ENCODE measurements around the gene SKIDA1.

SKIDA1 gene

GRCh38 chr10:21518641-21519396 is 6.7 kb downstream of the SKIDA1 start:
- TF ChIP-seq, protein P1, sequence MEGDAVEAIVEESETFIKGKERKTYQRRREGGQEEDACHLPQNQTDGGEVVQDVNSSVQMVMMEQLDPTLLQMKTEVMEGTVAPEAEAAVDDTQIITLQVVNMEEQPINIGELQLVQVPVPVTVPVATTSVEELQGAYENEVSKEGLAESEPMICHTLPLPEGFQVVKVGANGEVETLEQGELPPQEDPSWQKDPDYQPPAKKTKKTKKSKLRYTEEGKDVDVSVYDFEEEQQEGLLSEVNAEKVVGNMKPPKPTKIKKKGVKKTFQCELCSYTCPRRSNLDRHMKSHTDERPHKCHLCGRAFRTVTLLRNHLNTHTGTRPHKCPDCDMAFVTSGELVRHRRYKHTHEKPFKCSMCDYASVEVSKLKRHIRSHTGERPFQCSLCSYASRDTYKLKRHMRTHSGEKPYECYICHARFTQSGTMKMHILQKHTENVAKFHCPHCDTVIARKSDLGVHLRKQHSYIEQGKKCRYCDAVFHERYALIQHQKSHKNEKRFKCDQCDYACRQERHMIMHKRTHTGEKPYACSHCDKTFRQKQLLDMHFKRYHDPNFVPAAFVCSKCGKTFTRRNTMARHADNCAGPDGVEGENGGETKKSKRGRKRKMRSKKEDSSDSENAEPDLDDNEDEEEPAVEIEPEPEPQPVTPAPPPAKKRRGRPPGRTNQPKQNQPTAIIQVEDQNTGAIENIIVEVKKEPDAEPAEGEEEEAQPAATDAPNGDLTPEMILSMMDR (IDR thresholded peaks at IDR 0.05; ENCODE audit: borderline replicate concordance, insufficient read depth, low read depth, low read length), result no peak
- H3K4me3 ChIP-seq (ENCODE audit: low read depth, low read length), result peak overlapping the region; percentile 42

GRCh38 chr10:21518149-21518640 is 7.3 kb downstream of the SKIDA1 start:
- TF ChIP-seq, protein P1 (IDR thresholded peaks at IDR 0.05; ENCODE audit: borderline replicate concordance, insufficient read depth, low read depth, low read length), result no peak
- peak overlapping the region; percentile 0 for H3K4me3 ChIP-seq (ENCODE audit: low read depth, low read length)

DNA sequence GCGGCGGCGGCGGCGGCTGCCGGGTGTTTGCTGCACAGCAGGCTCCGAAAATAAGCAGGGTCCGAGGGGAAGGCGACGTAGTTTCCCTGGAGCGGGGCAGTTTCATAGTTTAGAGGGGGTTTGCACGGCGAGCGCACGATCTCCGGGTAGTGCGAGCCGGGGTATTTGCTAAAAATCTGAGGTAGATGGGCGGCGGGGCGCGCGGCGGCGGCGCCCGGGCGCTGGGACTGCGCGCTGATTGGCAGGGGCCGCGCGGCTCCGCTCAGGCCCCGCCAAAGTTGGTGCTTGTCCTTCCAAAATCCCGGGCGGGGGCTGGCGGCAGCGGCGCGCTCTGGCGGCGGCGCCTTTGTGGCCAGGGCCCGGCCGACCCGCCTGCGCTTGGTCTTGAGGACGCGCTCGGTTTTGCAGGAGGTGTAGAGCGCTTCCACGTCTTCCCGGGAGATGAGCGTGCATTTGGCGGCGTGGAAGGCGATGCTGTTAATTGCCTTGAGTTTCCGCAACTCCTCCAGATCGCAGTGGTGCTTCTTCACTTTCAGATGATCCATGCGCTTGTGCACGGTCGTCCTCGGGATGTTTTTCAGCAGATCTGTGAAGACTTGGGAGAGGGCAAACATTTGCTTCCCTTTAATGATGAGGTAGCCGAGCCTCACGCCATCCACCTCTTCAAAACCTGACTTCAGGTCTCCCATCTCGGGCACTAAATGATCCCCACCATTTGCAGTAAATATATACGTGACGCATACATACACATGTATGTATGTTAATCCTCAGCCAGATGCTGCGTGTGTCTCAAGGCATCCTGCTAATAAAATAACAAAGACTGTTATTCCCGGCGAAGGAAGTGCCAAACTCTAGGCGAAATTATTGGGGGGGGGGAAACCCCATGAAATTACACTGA is 8.1 kb downstream of the SKIDA1 start:
- TF ChIP-seq, protein P1 (IDR thresholded peaks at IDR 0.05; ENCODE audit: borderline replicate concordance, insufficient read depth, low read depth, low read length), result no peak
- peak overlapping the region; percentile 54 for H3K4me3 ChIP-seq (ENCODE audit: low read depth, low read length)

DNA sequence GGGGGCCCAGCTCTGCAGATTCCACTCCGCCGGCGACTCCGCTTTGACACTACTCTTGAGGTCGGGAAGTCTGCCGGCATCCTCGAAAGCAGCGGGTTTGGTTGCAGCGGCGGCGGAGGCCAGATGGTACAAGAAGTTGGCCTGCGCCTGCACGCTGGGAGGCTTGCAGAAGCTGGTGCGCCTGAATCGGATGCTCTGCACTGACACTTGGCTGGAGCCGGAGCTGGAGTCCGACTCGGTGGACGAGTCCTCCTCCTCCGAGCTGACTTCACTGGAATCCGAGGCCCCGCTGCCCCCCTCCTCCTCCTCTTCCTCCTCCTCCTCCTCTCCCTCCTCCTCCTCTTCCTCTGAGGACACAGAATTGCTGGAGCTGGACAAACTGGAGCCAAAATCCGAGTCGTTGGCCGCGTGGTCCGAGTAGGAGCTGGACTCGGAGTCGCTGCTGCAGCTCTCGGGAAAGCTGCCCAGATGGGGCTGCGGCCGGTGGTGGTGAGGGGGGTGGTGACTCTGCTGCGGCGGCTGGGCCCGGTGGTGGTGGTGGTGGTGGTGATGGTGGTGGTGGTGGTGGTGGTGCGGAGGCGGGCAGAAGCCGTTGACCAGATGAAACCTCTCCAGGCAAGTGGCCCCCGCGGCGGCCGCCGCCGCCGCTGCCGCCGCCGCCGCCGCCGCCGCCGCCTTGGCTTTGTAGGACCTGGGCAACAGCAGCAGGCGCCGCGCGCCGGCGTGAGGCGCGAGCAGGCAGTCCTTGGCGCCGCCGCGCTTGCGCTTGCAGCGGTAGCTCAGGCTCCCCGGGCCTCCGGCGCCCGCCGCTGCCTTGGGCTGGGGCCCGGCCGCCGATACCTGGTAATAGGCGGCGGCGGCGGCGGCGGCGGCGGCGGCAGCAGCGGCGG is 9.0 kb downstream of the SKIDA1 start:
- peak overlapping the region; percentile 54 for H3K4me3 ChIP-seq (ENCODE audit: low read depth, low read length)
- TF ChIP-seq, protein P1 (IDR thresholded peaks at IDR 0.05; ENCODE audit: borderline replicate concordance, insufficient read depth, low read depth, low read length), result no peak

GRCh38 chr10:21515361-21516241 is 9.9 kb downstream of the SKIDA1 start:
- H3K4me3 ChIP-seq (ENCODE audit: low read depth, low read length), result no peak overlapping the region
- TF ChIP-seq, protein P1 (IDR thresholded peaks at IDR 0.05; ENCODE audit: borderline replicate concordance, insufficient read depth, low read depth, low read length), result no peak
